H9 (cell line): ENCODE results near the gene TXNRD1. TPM values are rescaled to one million over a fixed set of nuclear protein-coding genes. Genes with fewer than 3 reads are reported as not detected.

ENCODE experiments used
- DNase-seq: peaks from one replicate; pipeline ENCODE4 v3.0.0-alpha.2; 2017
- H2AFZ ChIP-seq: one replicate; pipeline ENCODE4 v1.6.1; 2013; ENCODE audit warnings: mild to moderate bottlenecking, low read length, control low read depth, moderate library complexity
- H2AK5ac ChIP-seq: 2 replicates; pipeline ENCODE4 v1.6.1; 2013; ENCODE audit warnings: low read length, control low read depth, mixed read lengths; ENCODE audit not compliant: insufficient read length
- H2BK120ac ChIP-seq: one replicate; pipeline ENCODE4 v1.6.1; 2013; ENCODE audit warnings: low read depth, mild to moderate bottlenecking, low read length, control low read depth, inconsistent platforms; ENCODE audit not compliant: poor library complexity, severe bottlenecking
- H2BK12ac ChIP-seq: 2 replicates; pipeline ENCODE4 v1.6.1; 2013; ENCODE audit warnings: low read length, control low read depth, mixed read lengths, low read depth; ENCODE audit not compliant: insufficient read length
- H2BK15ac ChIP-seq: 2 replicates; pipeline ENCODE4 v1.6.1; 2013; ENCODE audit warnings: low read depth, low read length, control low read depth
- H2BK20ac ChIP-seq: one replicate; pipeline ENCODE4 v1.6.1; 2013; ENCODE audit warnings: low read depth, mild to moderate bottlenecking, low read length, control low read depth, inconsistent platforms; ENCODE audit not compliant: poor library complexity, severe bottlenecking
- H2BK5ac ChIP-seq: 2 replicates; pipeline ENCODE4 v1.6.1; 2013; ENCODE audit warnings: low read length, control low read depth, mixed read lengths; ENCODE audit not compliant: insufficient read length
- H3K14ac ChIP-seq: 2 replicates; pipeline ENCODE4 v1.6.1; 2013; ENCODE audit warnings: low read length, control low read depth; ENCODE audit not compliant: insufficient read depth
- H3K18ac ChIP-seq: 2 replicates; pipeline ENCODE4 v1.6.1; 2013; ENCODE audit warnings: low read depth, mild to moderate bottlenecking, mixed read lengths, low read length, control low read depth; ENCODE audit not compliant: insufficient read length
- H3K23ac ChIP-seq: 2 replicates; pipeline ENCODE4 v1.6.1; 2013; ENCODE audit warnings: low read length, control low read depth, mixed read lengths, low read depth; ENCODE audit not compliant: insufficient read length
- H3K23me2 ChIP-seq: 2 replicates; pipeline ENCODE4 v1.6.1; 2013; ENCODE audit warnings: low read depth, mild to moderate bottlenecking, mixed read lengths, low read length, control low read depth; ENCODE audit not compliant: insufficient read length, poor library complexity, severe bottlenecking
- H3K27ac ChIP-seq: 2 replicates; pipeline ENCODE4 v1.5.1; 2013; ENCODE audit warnings: low read length, control low read depth, mixed read lengths, low read depth; ENCODE audit not compliant: insufficient read length
- H3K27me3 ChIP-seq: 2 replicates; pipeline ENCODE4 v1.6.1; 2013; ENCODE audit warnings: low read length, control low read depth, inconsistent platforms; ENCODE audit not compliant: insufficient read depth
- H3K4ac ChIP-seq: 2 replicates; pipeline ENCODE4 v1.6.1; 2013; ENCODE audit warnings: low read depth, mild to moderate bottlenecking, control low read depth, inconsistent platforms, low read length, moderate library complexity
- H3K4me1 ChIP-seq: 2 replicates; pipeline ENCODE4 v1.6.1; 2013; ENCODE audit warnings: low read length, control low read depth, inconsistent platforms; ENCODE audit not compliant: insufficient read depth
- H3K4me2 ChIP-seq: 2 replicates; pipeline ENCODE4 v1.6.1; 2013; ENCODE audit warnings: low read length, control low read depth, mixed read lengths; ENCODE audit not compliant: insufficient read length, insufficient read depth
- H3K56ac ChIP-seq: 2 replicates; pipeline ENCODE4 v1.6.1; 2013; ENCODE audit warnings: low read depth, mild to moderate bottlenecking, mixed read lengths, low read length, control low read depth; ENCODE audit not compliant: insufficient read length
- H3K79me1 ChIP-seq: 2 replicates; pipeline ENCODE4 v1.6.1; 2013; ENCODE audit warnings: low read depth, mild to moderate bottlenecking, moderate library complexity, low read length, control low read depth, inconsistent platforms; ENCODE audit not compliant: insufficient read depth, poor library complexity, severe bottlenecking
- H3K79me2 ChIP-seq: 2 replicates; pipeline ENCODE4 v1.6.1; 2013; ENCODE audit warnings: low read length, control low read depth, inconsistent platforms; ENCODE audit not compliant: insufficient read depth
- H3K9ac ChIP-seq: 2 replicates; pipeline ENCODE4 v1.6.1; 2013; ENCODE audit warnings: low read length, control low read depth, mixed read lengths; ENCODE audit not compliant: insufficient read length; ENCODE audit errors: extremely low read depth
- H3K9me3 ChIP-seq: one replicate; pipeline ENCODE4 v1.6.1; 2013; ENCODE audit warnings: low read depth, low read length, inconsistent platforms; ENCODE audit not compliant: control insufficient read depth
- H3T11ph ChIP-seq: one replicate; pipeline ENCODE4 v1.6.1; 2013; ENCODE audit warnings: mild to moderate bottlenecking, low read length, control low read depth, inconsistent platforms
- H4K20me1 ChIP-seq: one replicate; pipeline ENCODE4 v1.6.1; 2013; ENCODE audit not compliant: control insufficient read depth, insufficient read length, insufficient read depth
- H4K5ac ChIP-seq: 2 replicates; pipeline ENCODE4 v1.6.1; 2013; ENCODE audit warnings: low read depth, mild to moderate bottlenecking, mixed read lengths, low read length, control low read depth; ENCODE audit not compliant: insufficient read length
- H4K8ac ChIP-seq: replicated peaks from 2 replicates; pipeline ENCODE4 v1.6.1; 2013; ENCODE audit warnings: low read length, control low read depth, mixed read lengths, low read depth; ENCODE audit not compliant: insufficient read length
- H4K91ac ChIP-seq: 2 replicates; pipeline ENCODE4 v1.6.1; 2013; ENCODE audit warnings: low read depth, mild to moderate bottlenecking, moderate library complexity, mixed read lengths, low read length, control low read depth; ENCODE audit not compliant: insufficient read length
- H3K27ac Mint-ChIP-seq, 3 experiments: 2 replicates in 2 of 3; 3 replicates in 1 of 3; pipeline ENCODE4 v1.8.0; 2020 to 2021; ENCODE audit warnings: mixed read lengths in 3 of 3, mild to moderate bottlenecking in 1 of 3, moderate library complexity in 1 of 3
- H3K27me3 Mint-ChIP-seq: 2 replicates; pipeline ENCODE4 v1.8.0; 2021; ENCODE audit warnings: low read depth, mild to moderate bottlenecking, moderate library complexity, mixed read lengths
- H3K36me3 Mint-ChIP-seq, 3 experiments: 2 replicates in 2 of 3; 3 replicates in 1 of 3; pipeline ENCODE4 v1.8.0; 2020 to 2021; ENCODE audit warnings: low read depth in 3 of 3, mixed read lengths in 3 of 3; ENCODE audit not compliant: insufficient read depth in 1 of 3
- H3K4me1 Mint-ChIP-seq, 2 experiments: 2 replicates each; pipeline ENCODE4 v1.8.0; 2020; ENCODE audit warnings: mixed read lengths in 2 of 2
- H3K4me3 Mint-ChIP-seq, 2 experiments: 2 replicates in 1 of 2; 3 replicates in 1 of 2; pipeline ENCODE4 v1.8.0; 2020 to 2021; ENCODE audit warnings: mild to moderate bottlenecking in 2 of 2, mixed read lengths in 2 of 2, moderate library complexity in 1 of 2
- H3K9me3 Mint-ChIP-seq, 2 experiments: 2 replicates in 1 of 2; 3 replicates in 1 of 2; pipeline ENCODE4 v1.8.0; 2020; ENCODE audit warnings: mild to moderate bottlenecking in 2 of 2, mixed read lengths in 2 of 2, moderate library complexity in 1 of 2
- WGBS: extraction: QIAGEN DNeasy Blood & Tissue Kit; methylation state at CpG from one replicate; pipeline ENCODE4 v1.1.7; 2013; ENCODE audit warnings: missing lambda C conversion rate, low lambda C conversion rate, mixed read lengths; ENCODE audit not compliant: insufficient read length; ENCODE audit errors: extremely low coverage; 5-methylcytosine and 5-hydroxymethylcytosine counted together
- total RNA-seq: library from RNA; stranded (reverse); gene quantifications from 2 replicates; pipeline ENCODE4 v1.2.1, GENCODE V29; 2021
- TF ChIP-seq, protein P1 (sequence below): fragments of 200-600 bp; sonication (generic); conservative IDR thresholded peaks from 3 replicates; pipeline ENCODE4 v1.8.0; 2021; ENCODE audit warnings: antibody characterized with exemption, mild to moderate bottlenecking

TXNRD1 gene
- total RNA-seq, 1 experiment from 2014 or later = 100 TPM

DNA sequence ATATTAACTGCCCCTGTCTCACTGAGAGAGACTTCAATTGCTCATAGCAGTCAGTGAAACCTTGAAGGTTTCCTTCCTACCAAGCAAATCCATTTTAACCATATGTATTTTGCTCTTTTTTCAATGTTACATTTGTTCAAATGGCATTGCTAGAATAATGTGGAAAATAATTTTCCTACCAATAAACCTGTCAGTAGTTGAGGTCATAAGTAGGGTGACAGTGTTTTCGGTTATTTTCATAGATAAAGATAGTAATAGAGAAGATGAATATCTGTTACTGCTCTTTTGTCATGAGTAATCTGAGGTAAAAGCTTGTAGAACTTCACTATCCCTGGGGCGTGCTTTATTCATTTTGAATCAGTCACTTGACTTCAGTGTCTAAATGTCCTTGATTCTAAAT lies 120.5 kb downstream of the TXNRD1 start:
- no peaks in the 10 kb centered on the region for H4K20me1 ChIP-seq
- H3K23ac ChIP-seq = no peak overlapping the region
- H3K27ac Mint-ChIP-seq = no peak overlapping the region
- no peak overlapping the region for H2BK12ac ChIP-seq
- H2BK5ac ChIP-seq = no peak overlapping the region
- H4K5ac ChIP-seq = no peak overlapping the region
- H4K91ac ChIP-seq = no peak overlapping the region
- no peak overlapping the region for H3T11ph ChIP-seq
- no peak for DNase-seq
- no peak overlapping the region for H2BK15ac ChIP-seq
- H3K27me3 Mint-ChIP-seq = no peaks in the 10 kb centered on the region
- no peak overlapping the region for H2AFZ ChIP-seq
- TF ChIP-seq, protein P1, sequence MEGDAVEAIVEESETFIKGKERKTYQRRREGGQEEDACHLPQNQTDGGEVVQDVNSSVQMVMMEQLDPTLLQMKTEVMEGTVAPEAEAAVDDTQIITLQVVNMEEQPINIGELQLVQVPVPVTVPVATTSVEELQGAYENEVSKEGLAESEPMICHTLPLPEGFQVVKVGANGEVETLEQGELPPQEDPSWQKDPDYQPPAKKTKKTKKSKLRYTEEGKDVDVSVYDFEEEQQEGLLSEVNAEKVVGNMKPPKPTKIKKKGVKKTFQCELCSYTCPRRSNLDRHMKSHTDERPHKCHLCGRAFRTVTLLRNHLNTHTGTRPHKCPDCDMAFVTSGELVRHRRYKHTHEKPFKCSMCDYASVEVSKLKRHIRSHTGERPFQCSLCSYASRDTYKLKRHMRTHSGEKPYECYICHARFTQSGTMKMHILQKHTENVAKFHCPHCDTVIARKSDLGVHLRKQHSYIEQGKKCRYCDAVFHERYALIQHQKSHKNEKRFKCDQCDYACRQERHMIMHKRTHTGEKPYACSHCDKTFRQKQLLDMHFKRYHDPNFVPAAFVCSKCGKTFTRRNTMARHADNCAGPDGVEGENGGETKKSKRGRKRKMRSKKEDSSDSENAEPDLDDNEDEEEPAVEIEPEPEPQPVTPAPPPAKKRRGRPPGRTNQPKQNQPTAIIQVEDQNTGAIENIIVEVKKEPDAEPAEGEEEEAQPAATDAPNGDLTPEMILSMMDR = no peak
- H3K4me1 Mint-ChIP-seq = no peaks in the 10 kb centered on the region
- H3K9ac ChIP-seq = no peak overlapping the region
- H3K9me3 Mint-ChIP-seq = no peaks in the 10 kb centered on the region
- no peak overlapping the region for H3K14ac ChIP-seq
- no peak overlapping the region for H3K4ac ChIP-seq
- H3K4me3 Mint-ChIP-seq = no peak overlapping the region
- no peak overlapping the region for H3K56ac ChIP-seq
- H3K79me2 ChIP-seq = no peaks in the 10 kb centered on the region
- WGBS = no CpG with 5 or more reads among the region's 2 CpGs
- no peak overlapping the region for H2BK20ac ChIP-seq
- H3K4me1 ChIP-seq = no peaks in the 10 kb centered on the region
- no peak overlapping the region for H4K8ac ChIP-seq
- H3K23me2 ChIP-seq = no peaks in the 10 kb centered on the region
- no peak overlapping the region for H3K4me2 ChIP-seq
- H2AK5ac ChIP-seq = no peak overlapping the region
- no peaks in the 10 kb centered on the region for H3K79me1 ChIP-seq
- H2BK120ac ChIP-seq = no peak overlapping the region
- H3K27ac ChIP-seq = no peak overlapping the region
- H3K18ac ChIP-seq = no peak overlapping the region
- no peaks in the 10 kb centered on the region for H3K9me3 ChIP-seq
- peaks cover 29 to 54% (median 52%) of the 10 kb centered on the region in 3 experiments; a peak in 6 of 7 replicates for H3K36me3 Mint-ChIP-seq
- no peaks in the 10 kb centered on the region for H3K27me3 ChIP-seq
